ENCODE measurements around the gene SORCS2.

- TF ChIP-seq CTCF (IDR thresholded peaks at IDR 0.05) (no peak), TCF7L2 (IDR thresholded peaks at IDR 0.05; ENCODE audit: low read depth, low read length) (no peak)
These were observed 596.5 kb downstream of the SORCS2 start for GRCh38 chr4:7788694-7789425.

Data from Panc1 (cell line).